Activated T-cell treated with anti-CD3 and anti-CD28 coated beads, Interleukin-2, amount 50 U/mL, for 4 hours (primary cell): ENCODE results near the gene PDCD4. TPM values are rescaled to one million over a fixed set of nuclear protein-coding genes. Genes with fewer than 3 reads are reported as not detected.

Experiments used
- ATAC-seq, 2 donors: fragments of 200-7000 bp; cut with Tn5 transposase; one replicate each; pipeline ENCODE4 v1.10.0; 2021
- DNase-seq: peaks from one replicate; pipeline ENCODE4 v3.0.0-alpha.2; 2020
- H3K27me3 Mint-ChIP-seq: one replicate; pipeline ENCODE4 v1.8.0; 2021; ENCODE audit warnings: low read depth, mixed read lengths
- H3K36me3 Mint-ChIP-seq: one replicate; pipeline ENCODE4 v1.8.0; 2022; ENCODE audit warnings: mixed read lengths; ENCODE audit not compliant: insufficient read depth
- H3K4me1 Mint-ChIP-seq: one replicate; pipeline ENCODE4 v1.8.0; 2021; ENCODE audit warnings: low read depth, mixed read lengths
- H3K4me3 Mint-ChIP-seq: one replicate; pipeline ENCODE4 v1.8.0; 2021; ENCODE audit warnings: mild to moderate bottlenecking, moderate library complexity, mixed read lengths
- H3K9me3 Mint-ChIP-seq: one replicate; pipeline ENCODE4 v1.8.0; 2021; ENCODE audit warnings: mixed read lengths
- total RNA-seq, 3 donors: library from RNA; stranded (reverse); gene quantifications; one replicate each; pipeline ENCODE4 v1.2.1, GENCODE V29; 2021

PDCD4 gene
- total RNA-seq, 3 donors from 2014 or later, result 36.5 to 55.1 (median 41.3) TPM

GRCh38 chr10:110872984-110873923, 1.5 kb downstream of the PDCD4 start:
- ATAC-seq (no peak), DNase-seq (no peak)
- Mint-ChIP-seq H3K27me3 (no peaks in the 10 kb centered on the region), H3K9me3 (no peaks in the 10 kb centered on the region), H3K36me3 (peaks cover 3% of the 10 kb centered on the region), H3K4me3 (peak overlapping the region; percentile 91), H3K4me1 (peaks cover 64% of the 10 kb centered on the region)

GRCh38 chr10:110873951-110874350, 2.2 kb downstream of the PDCD4 start:
- Mint-ChIP-seq H3K36me3 (peaks cover 7% of the 10 kb centered on the region), H3K27me3 (no peaks in the 10 kb centered on the region), H3K9me3 (no peaks in the 10 kb centered on the region), H3K4me3 (peak overlapping the region; percentile 80), H3K4me1 (peaks cover 64% of the 10 kb centered on the region)
- DNase-seq, result no peak
- no peak for ATAC-seq

- no peaks in the 10 kb centered on the region for H3K27me3 Mint-ChIP-seq
- no peaks in the 10 kb centered on the region for H3K9me3 Mint-ChIP-seq
- H3K4me3 Mint-ChIP-seq, result no peak overlapping the region
- peaks cover 11% of the 10 kb centered on the region for H3K36me3 Mint-ChIP-seq
- peaks cover 62% of the 10 kb centered on the region for H3K4me1 Mint-ChIP-seq
- DNase-seq (no peak), ATAC-seq (no peak)
Observed at GRCh38 chr10:110876000-110876399, 4.3 kb downstream of the PDCD4 start.

GRCh38 chr10:110876788-110877187, 5.1 kb downstream of the PDCD4 start:
- Mint-ChIP-seq H3K9me3 (no peaks in the 10 kb centered on the region), H3K27me3 (no peaks in the 10 kb centered on the region), H3K4me1 (peaks cover 64% of the 10 kb centered on the region), H3K36me3 (peaks cover 15% of the 10 kb centered on the region), H3K4me3 (no peak overlapping the region)
- DNase-seq, result no peak
- no peak for ATAC-seq

- Mint-ChIP-seq H3K4me1 (peaks cover 79% of the 10 kb centered on the region), H3K27me3 (no peaks in the 10 kb centered on the region), H3K9me3 (no peaks in the 10 kb centered on the region), H3K4me3 (peak overlapping the region; percentile 6), H3K36me3 (peaks cover 32% of the 10 kb centered on the region)
- ATAC-seq, result peak; percentile 53 to 70
- no peak for DNase-seq
Observed at GRCh38 chr10:110880012-110880411, 8.3 kb downstream of the PDCD4 start.

GRCh38 chr10:110881247-110881646, 9.5 kb downstream of the PDCD4 start:
- H3K9me3 Mint-ChIP-seq, result no peaks in the 10 kb centered on the region
- H3K36me3 Mint-ChIP-seq, result peaks cover 37% of the 10 kb centered on the region
- ATAC-seq (no peak), DNase-seq (no peak)
- H3K4me3 Mint-ChIP-seq, result no peak overlapping the region
- H3K27me3 Mint-ChIP-seq, result no peaks in the 10 kb centered on the region
- peaks cover 78% of the 10 kb centered on the region for H3K4me1 Mint-ChIP-seq

- Mint-ChIP-seq H3K36me3 (peaks cover 38% of the 10 kb centered on the region), H3K4me1 (peaks cover 79% of the 10 kb centered on the region), H3K9me3 (no peaks in the 10 kb centered on the region), H3K27me3 (no peaks in the 10 kb centered on the region), H3K4me3 (peak overlapping the region; percentile 22)
- ATAC-seq (no peak), DNase-seq (no peak)
Observed at GRCh38 chr10:110881905-110882304, 10.2 kb downstream of the PDCD4 start.

GRCh38 chr10:110883924-110884323, 12.2 kb downstream of the PDCD4 start:
- H3K27me3 Mint-ChIP-seq, result no peaks in the 10 kb centered on the region
- peaks cover 40% of the 10 kb centered on the region for H3K36me3 Mint-ChIP-seq
- H3K9me3 Mint-ChIP-seq, result no peaks in the 10 kb centered on the region
- peaks cover 71% of the 10 kb centered on the region for H3K4me1 Mint-ChIP-seq
- peak overlapping the region; percentile 69 for H3K4me3 Mint-ChIP-seq
- ATAC-seq (peak in 1 of 2 donors; percentile 13), DNase-seq (no peak)

GRCh38 chr10:110885932-110886674, 14.4 kb downstream of the PDCD4 start:
- Mint-ChIP-seq H3K4me3 (peak overlapping the region; percentile 14), H3K27me3 (no peaks in the 10 kb centered on the region), H3K9me3 (no peaks in the 10 kb centered on the region), H3K36me3 (peaks cover 44% of the 10 kb centered on the region), H3K4me1 (peaks cover 61% of the 10 kb centered on the region)
- peak in 1 of 2 donors; percentile 39 for ATAC-seq
- DNase-seq, result no peak

- peaks cover 56% of the 10 kb centered on the region for H3K4me1 Mint-ChIP-seq
- peaks cover 43% of the 10 kb centered on the region for H3K36me3 Mint-ChIP-seq
- no peaks in the 10 kb centered on the region for H3K9me3 Mint-ChIP-seq
- H3K4me3 Mint-ChIP-seq, result no peak overlapping the region
- no peak for ATAC-seq
- H3K27me3 Mint-ChIP-seq, result no peaks in the 10 kb centered on the region
- DNase-seq, result no peak
Observed at GRCh38 chr10:110887560-110887959, 15.8 kb downstream of the PDCD4 start.

GRCh38 chr10:110892602-110893288, 21.0 kb downstream of the PDCD4 start:
- ATAC-seq (no peak), DNase-seq (no peak)
- H3K36me3 Mint-ChIP-seq, result peaks cover 34% of the 10 kb centered on the region
- H3K4me1 Mint-ChIP-seq, result peaks cover 48% of the 10 kb centered on the region
- H3K9me3 Mint-ChIP-seq, result no peaks in the 10 kb centered on the region
- H3K4me3 Mint-ChIP-seq, result no peak overlapping the region
- no peaks in the 10 kb centered on the region for H3K27me3 Mint-ChIP-seq

GRCh38 chr10:110893559-110894179, 21.9 kb downstream of the PDCD4 start:
- Mint-ChIP-seq H3K27me3 (no peaks in the 10 kb centered on the region), H3K4me3 (no peak overlapping the region), H3K36me3 (peaks cover 32% of the 10 kb centered on the region), H3K4me1 (peaks cover 45% of the 10 kb centered on the region), H3K9me3 (no peaks in the 10 kb centered on the region)
- ATAC-seq, result peak; percentile 84
- no peak for DNase-seq

- no peak for ATAC-seq
- Mint-ChIP-seq H3K4me3 (no peak overlapping the region), H3K9me3 (no peaks in the 10 kb centered on the region), H3K27me3 (no peaks in the 10 kb centered on the region), H3K4me1 (peaks cover 40% of the 10 kb centered on the region), H3K36me3 (peaks cover 28% of the 10 kb centered on the region)
- no peak for DNase-seq
Observed at GRCh38 chr10:110897184-110897583, 25.5 kb downstream of the PDCD4 start.

- Mint-ChIP-seq H3K36me3 (peaks cover 28% of the 10 kb centered on the region), H3K27me3 (no peaks in the 10 kb centered on the region), H3K9me3 (no peaks in the 10 kb centered on the region), H3K4me1 (peaks cover 45% of the 10 kb centered on the region), H3K4me3 (no peak overlapping the region)
- ATAC-seq (no peak), DNase-seq (no peak)
Observed at GRCh38 chr10:110898391-110898790, 26.7 kb downstream of the PDCD4 start.
